SKM-1 treated with dmso at 0.1 percent for 144 hours (cell line): Measurements from ENCODE around the gene TSHZ3.

Experiments used
- DNase-seq: peaks from one replicate; lab custom pipeline; 2025; ENCODE audit not compliant: unreplicated experiment; lab: John Stamatoyannopoulos, UW

The TSHZ3 gene

GRCh38 chr19:31290931-31291590, 58.2 kb downstream of the TSHZ3 start:
- no peak for DNase-seq

GRCh38 chr19:31289976-31290375, 59.3 kb downstream of the TSHZ3 start:
- no peak for DNase-seq

- no peak for DNase-seq
These were observed 59.8 kb downstream of the TSHZ3 start for GRCh38 chr19:31289381-31289880.

GRCh38 chr19:31286491-31286890, 62.7 kb downstream of the TSHZ3 start:
- no peak for DNase-seq

- DNase-seq = no peak
These were observed 63.5 kb downstream of the TSHZ3 start for GRCh38 chr19:31285744-31286143.

GRCh38 chr19:31284621-31285020, 64.6 kb downstream of the TSHZ3 start:
- no peak for DNase-seq

- no peak for DNase-seq
These were observed 65.5 kb downstream of the TSHZ3 start for GRCh38 chr19:31283701-31284100.

- no peak for DNase-seq
These were observed 66.9 kb downstream of the TSHZ3 start for GRCh38 chr19:31282346-31282745.

GRCh38 chr19:31280287-31281006, 68.8 kb downstream of the TSHZ3 start:
- no peak for DNase-seq

GRCh38 chr19:31279436-31279765, 69.8 kb downstream of the TSHZ3 start:
- DNase-seq = no peak

GRCh38 chr19:31278555-31279435, 70.4 kb downstream of the TSHZ3 start:
- DNase-seq = no peak

- no peak for DNase-seq
These were observed 71.7 kb downstream of the TSHZ3 start for GRCh38 chr19:31277516-31277915.

- DNase-seq = no peak
These were observed 72.4 kb downstream of the TSHZ3 start for GRCh38 chr19:31276831-31277230.

- DNase-seq = no peak
These were observed 74.2 kb downstream of the TSHZ3 start for GRCh38 chr19:31275068-31275334.

GRCh38 chr19:31274251-31275067, 74.8 kb downstream of the TSHZ3 start:
- no peak for DNase-seq

GRCh38 chr19:31272583-31273106, 76.6 kb downstream of the TSHZ3 start:
- DNase-seq = no peak

GRCh38 chr19:31271306-31271911, 77.8 kb downstream of the TSHZ3 start:
- DNase-seq = no peak

GRCh38 chr19:31270897-31271296, 78.3 kb downstream of the TSHZ3 start:
- no peak for DNase-seq

- no peak for DNase-seq
These were observed 79.7 kb downstream of the TSHZ3 start for GRCh38 chr19:31269425-31270127.
